CD4-positive, alpha-beta memory T cell (primary cell): ENCODE data around the gene SUPT20HL1. TPM values are rescaled to one million over a fixed set of nuclear protein-coding genes. Genes with fewer than 3 reads are reported as not detected.

Source experiments
- CTCF ChIA-PET: fragments of 350-600 bp; sonication (Branson Sonifier 250); formaldehyde crosslinking; loops from one replicate; lab custom pipeline; 2021; ENCODE audit warnings: inconsistent platforms; ENCODE audit not compliant: partially characterized antibody; lab: Charles Lee
- POLR2A ChIA-PET: fragments of 350-600 bp; sonication (Branson Sonifier 250); formaldehyde crosslinking; loops from one replicate; lab custom pipeline; 2021; ENCODE audit not compliant: partially characterized antibody; lab: Charles Lee
- DNase-seq, 5 donors: peaks; one replicate each; pipeline versions ENCODE4 v3.0.0 to v3.0.0-alpha.2; 2020 to 2022; ENCODE audit warnings: mixed read lengths in 1 of 5
- H3K27ac ChIP-seq: one replicate; pipeline ENCODE4 v1.7.0; 2013; ENCODE audit warnings: low read depth, low read length
- H3K27me3 ChIP-seq: 2 replicates; pipeline ENCODE4 v1.7.0; 2013; ENCODE audit warnings: mild to moderate bottlenecking, low read length, moderate library complexity; ENCODE audit not compliant: insufficient read depth
- H3K36me3 ChIP-seq: 2 replicates; pipeline ENCODE4 v1.7.0; 2013; ENCODE audit warnings: mild to moderate bottlenecking, low read length, moderate library complexity; ENCODE audit not compliant: insufficient read depth
- H3K4me1 ChIP-seq: 2 replicates; pipeline ENCODE4 v1.7.0; 2013; ENCODE audit warnings: mild to moderate bottlenecking, low read length, moderate library complexity; ENCODE audit not compliant: insufficient read depth
- H3K4me3 ChIP-seq, 2 donors: one replicate each; pipeline ENCODE4 v1.7.0; 2013; ENCODE audit warnings: low read length in 2 of 2, mild to moderate bottlenecking in 1 of 2
- H3K9me3 ChIP-seq, 2 donors: one replicate each; pipeline ENCODE4 v1.7.0; 2013; ENCODE audit warnings: low read length in 2 of 2, control low read depth in 1 of 2; ENCODE audit not compliant: control insufficient read depth in 1 of 2
- H3K27ac Mint-ChIP-seq, 7 donors: one replicate each; pipeline ENCODE4 v1.8.0; 2020 to 2021; ENCODE audit warnings: mixed read lengths in 7 of 7, mild to moderate bottlenecking in 6 of 7, inconsistent platforms in 3 of 7, moderate library complexity in 3 of 7
- H3K27me3 Mint-ChIP-seq, 2 donors: one replicate each; pipeline ENCODE4 v1.8.0; 2020 to 2021; ENCODE audit warnings: mixed read lengths in 2 of 2
- H3K36me3 Mint-ChIP-seq, 2 donors: one replicate each; pipeline ENCODE4 v1.8.0; 2020 to 2021; ENCODE audit warnings: mixed read lengths in 2 of 2, inconsistent platforms in 1 of 2, mild to moderate bottlenecking in 1 of 2
- H3K4me1 Mint-ChIP-seq, 4 donors: one replicate each; pipeline ENCODE4 v1.8.0; 2020 to 2021; ENCODE audit warnings: mixed read lengths in 4 of 4, mild to moderate bottlenecking in 1 of 4
- H3K4me3 Mint-ChIP-seq, 8 donors: one replicate each; pipeline ENCODE4 v1.8.0; 2020 to 2021; ENCODE audit warnings: mixed read lengths in 8 of 8, mild to moderate bottlenecking in 7 of 8, moderate library complexity in 6 of 8, inconsistent platforms in 3 of 8
- H3K9me3 Mint-ChIP-seq, 8 donors: one replicate each; pipeline ENCODE4 v1.8.0; 2020 to 2021; ENCODE audit warnings: mixed read lengths in 8 of 8, mild to moderate bottlenecking in 5 of 8, inconsistent platforms in 3 of 8, moderate library complexity in 1 of 8
- intact Hi-C: fragments of 100-400 bp; cut with micrococcal nuclease; formaldehyde crosslinking; loops from one replicate; pipeline ENCODE4 v1.15.1; 2023
- polyA plus RNA-seq, 2 donors: library from polyadenylated mRNA; unstranded; fragments of 300-500 nt; fragmentation: Illumina TruSeq; gene quantifications; one replicate each; pipeline ENCODE4 v1.2.3, GENCODE V29; 2021
- total RNA-seq, 2 experiments: library from RNA; stranded (reverse); gene quantifications; one replicate each; pipeline ENCODE4 v1.2.3, GENCODE V29; 2021

SUPT20HL1 gene
- total and polyA plus RNA-seq, 4 experiments from 2014 or later = not detected

- no peaks in the 10 kb centered on the region for H3K27me3 ChIP-seq
- intact Hi-C loops = no loop called here
- ChIA-PET CTCF (no interaction called here), POLR2A (no interaction called here)
- no peaks in the 10 kb centered on the region for H3K9me3 ChIP-seq
- H3K4me1 ChIP-seq = no peaks in the 10 kb centered on the region
- H3K36me3 ChIP-seq = no peaks in the 10 kb centered on the region
- Mint-ChIP-seq H3K4me1 (no peaks in the 10 kb centered on the region), H3K9me3 (peaks cover 0 to 2% (median 0%) of the 10 kb centered on the region in 8 donors), H3K36me3 (no peaks in the 10 kb centered on the region), H3K27me3 (peaks cover 3 to 4% of the 10 kb centered on the region in 2 donors), H3K4me3 (no peak overlapping the region), H3K27ac (no peak overlapping the region)
- no peak overlapping the region for H3K4me3 ChIP-seq
- no peak for DNase-seq
- no peak overlapping the region for H3K27ac ChIP-seq
Measured at GRCh38 chrX:24321741-24322395, 38.6 kb upstream of the SUPT20HL1 start.

GRCh38 chrX:24325231-24325630, 35.2 kb upstream of the SUPT20HL1 start:
- no peak for DNase-seq
- Histone ChIP-seq H3K4me3 (no peak overlapping the region), H3K27ac (no peak overlapping the region), H3K27me3 (no peaks in the 10 kb centered on the region), H3K4me1 (no peaks in the 10 kb centered on the region), H3K36me3 (no peaks in the 10 kb centered on the region), H3K9me3 (no peaks in the 10 kb centered on the region)
- CTCF ChIA-PET = no interaction called here
- POLR2A ChIA-PET = no interaction called here
- H3K36me3 Mint-ChIP-seq = no peaks in the 10 kb centered on the region
- intact Hi-C loops = no loop called here
- H3K9me3 Mint-ChIP-seq = peaks cover 0 to 2% (median 0%) of the 10 kb centered on the region in 8 donors
- H3K27me3 Mint-ChIP-seq = peaks cover 3 to 4% of the 10 kb centered on the region in 2 donors
- no peaks in the 10 kb centered on the region for H3K4me1 Mint-ChIP-seq
- H3K4me3 Mint-ChIP-seq = no peak overlapping the region
- no peak overlapping the region for H3K27ac Mint-ChIP-seq

GRCh38 chrX:24332878-24333277, 27.6 kb upstream of the SUPT20HL1 start:
- ChIA-PET CTCF (no interaction called here), POLR2A (no interaction called here)
- no peak for DNase-seq
- Histone ChIP-seq H3K36me3 (no peaks in the 10 kb centered on the region), H3K27ac (no peak overlapping the region), H3K4me3 (no peak overlapping the region), H3K27me3 (no peaks in the 10 kb centered on the region), H3K9me3 (no peaks in the 10 kb centered on the region), H3K4me1 (no peaks in the 10 kb centered on the region)
- Mint-ChIP-seq H3K9me3 (peaks cover 0 to 11% (median 3%) of the 10 kb centered on the region in 8 donors), H3K4me3 (no peak overlapping the region), H3K4me1 (no peaks in the 10 kb centered on the region), H3K36me3 (no peaks in the 10 kb centered on the region), H3K27me3 (peaks cover 3 to 4% of the 10 kb centered on the region in 2 donors), H3K27ac (no peak overlapping the region)
- intact Hi-C loops = no loop called here

GRCh38 chrX:24333371-24333770, 27.1 kb upstream of the SUPT20HL1 start:
- Mint-ChIP-seq H3K27me3 (peaks cover 3 to 4% of the 10 kb centered on the region in 2 donors), H3K9me3 (peaks cover 0 to 12% (median 3%) of the 10 kb centered on the region in 8 donors), H3K4me1 (no peaks in the 10 kb centered on the region), H3K36me3 (no peaks in the 10 kb centered on the region), H3K27ac (no peak overlapping the region), H3K4me3 (no peak overlapping the region)
- intact Hi-C loops = no loop called here
- no peaks in the 10 kb centered on the region for H3K36me3 ChIP-seq
- H3K4me3 ChIP-seq = no peak overlapping the region
- no peaks in the 10 kb centered on the region for H3K9me3 ChIP-seq
- no peaks in the 10 kb centered on the region for H3K4me1 ChIP-seq
- DNase-seq = no peak
- no peak overlapping the region for H3K27ac ChIP-seq
- ChIA-PET CTCF (no interaction called here), POLR2A (no interaction called here)
- no peaks in the 10 kb centered on the region for H3K27me3 ChIP-seq

- Histone ChIP-seq H3K9me3 (no peaks in the 10 kb centered on the region), H3K4me1 (no peaks in the 10 kb centered on the region), H3K27ac (no peak overlapping the region), H3K27me3 (no peaks in the 10 kb centered on the region), H3K36me3 (no peaks in the 10 kb centered on the region), H3K4me3 (no peak overlapping the region)
- POLR2A ChIA-PET = no interaction called here
- Mint-ChIP-seq H3K36me3 (no peaks in the 10 kb centered on the region), H3K27me3 (peaks cover 3 to 4% of the 10 kb centered on the region in 2 donors), H3K9me3 (peaks cover 0 to 12% (median 3%) of the 10 kb centered on the region in 8 donors), H3K4me1 (no peaks in the 10 kb centered on the region), H3K27ac (no peak overlapping the region), H3K4me3 (no peak overlapping the region)
- intact Hi-C loops = no loop called here
- no peak for DNase-seq
- CTCF ChIA-PET = no interaction called here
Measured at GRCh38 chrX:24334461-24334860, 26.0 kb upstream of the SUPT20HL1 start.

GRCh38 chrX:24335871-24336270, 24.6 kb upstream of the SUPT20HL1 start:
- Histone ChIP-seq H3K4me1 (no peaks in the 10 kb centered on the region), H3K27ac (no peak overlapping the region), H3K4me3 (no peak overlapping the region), H3K9me3 (no peaks in the 10 kb centered on the region), H3K36me3 (no peaks in the 10 kb centered on the region), H3K27me3 (no peaks in the 10 kb centered on the region)
- Mint-ChIP-seq H3K27ac (no peak overlapping the region), H3K36me3 (no peaks in the 10 kb centered on the region), H3K27me3 (peaks cover 5 to 6% of the 10 kb centered on the region in 2 donors), H3K4me1 (no peaks in the 10 kb centered on the region), H3K4me3 (no peak overlapping the region), H3K9me3 (peaks cover 0 to 12% (median 3%) of the 10 kb centered on the region in 8 donors)
- POLR2A ChIA-PET = no interaction called here
- no peak for DNase-seq
- intact Hi-C loops = no loop called here
- CTCF ChIA-PET = no interaction called here

GRCh38 chrX:24339911-24340310, 20.5 kb upstream of the SUPT20HL1 start:
- H3K4me3 Mint-ChIP-seq = no peak overlapping the region
- peaks cover 0 to 5% (median 0%) of the 10 kb centered on the region in 8 donors for H3K9me3 Mint-ChIP-seq
- no peaks in the 10 kb centered on the region for H3K4me1 Mint-ChIP-seq
- no peak overlapping the region for H3K27ac Mint-ChIP-seq
- no peak overlapping the region for H3K27ac ChIP-seq
- no peak for DNase-seq
- H3K4me3 ChIP-seq = no peak overlapping the region
- CTCF ChIA-PET = no interaction called here
- POLR2A ChIA-PET = no interaction called here
- no peaks in the 10 kb centered on the region for H3K36me3 Mint-ChIP-seq
- no peaks in the 10 kb centered on the region for H3K27me3 ChIP-seq
- intact Hi-C loops = no loop called here
- H3K4me1 ChIP-seq = no peaks in the 10 kb centered on the region
- peaks cover 2 to 3% of the 10 kb centered on the region in 2 donors for H3K27me3 Mint-ChIP-seq
- H3K9me3 ChIP-seq = no peaks in the 10 kb centered on the region
- H3K36me3 ChIP-seq = no peaks in the 10 kb centered on the region
